GM21619 (cell line): Measurements from ENCODE around the gene CAV2.

Experiments used
- ATAC-seq: cut with Tn5 transposase; IDR thresholded peaks from one replicate; pipeline ENCODE4 v1.9.1; 2021; ENCODE audit not compliant: unreplicated experiment

Gene CAV2

GRCh38 chr7:116522247-116522646 lies 22.7 kb downstream of the CAV2 start:
- ATAC-seq: no peak

- ATAC-seq: no peak
Observed at GRCh38 chr7:116524221-116524608, 24.7 kb downstream of the CAV2 start.

GRCh38 chr7:116524609-116525297 lies 25.2 kb downstream of the CAV2 start, which contains the start of gene CAV1:
Gene CAV1, plus strand, starts transcription at chr7:116525036. Its CDS starts 27 bp downstream, at chr7:116525063.
- no peak for ATAC-seq

GRCh38 chr7:116525298-116525912 lies 25.9 kb downstream of the CAV2 start:
- ATAC-seq: peak; percentile 37

GRCh38 chr7:116525913-116526861 lies 26.6 kb downstream of the CAV2 start:
- ATAC-seq: peak; percentile 93

- no peak for ATAC-seq
Observed at GRCh38 chr7:116526897-116527296, 27.4 kb downstream of the CAV2 start.

- no peak for ATAC-seq
Observed at GRCh38 chr7:116527521-116527920, 28.0 kb downstream of the CAV2 start.

- no peak for ATAC-seq
Observed at GRCh38 chr7:116528008-116528789, 28.7 kb downstream of the CAV2 start.

GRCh38 chr7:116529250-116529649 lies 29.7 kb downstream of the CAV2 start:
- ATAC-seq: no peak

GRCh38 chr7:116530107-116530820 lies 30.7 kb downstream of the CAV2 start:
- no peak for ATAC-seq

GRCh38 chr7:116532102-116532688 lies 32.7 kb downstream of the CAV2 start:
- ATAC-seq: no peak

- no peak for ATAC-seq
Observed at GRCh38 chr7:116534790-116535189, 35.3 kb downstream of the CAV2 start.

- no peak for ATAC-seq
Observed at GRCh38 chr7:116535416-116535815, 35.9 kb downstream of the CAV2 start.

- no peak for ATAC-seq
Observed at GRCh38 chr7:116538138-116538537, 38.6 kb downstream of the CAV2 start.

- no peak for ATAC-seq
Observed at GRCh38 chr7:116539879-116540278, 40.3 kb downstream of the CAV2 start.

GRCh38 chr7:116540743-116541142 lies 41.2 kb downstream of the CAV2 start:
- no peak for ATAC-seq

GRCh38 chr7:116541951-116542350 lies 42.4 kb downstream of the CAV2 start:
- no peak for ATAC-seq

GRCh38 chr7:116542618-116543017 lies 43.1 kb downstream of the CAV2 start:
- no peak for ATAC-seq

GRCh38 chr7:116543664-116544063 lies 44.1 kb downstream of the CAV2 start:
- no peak for ATAC-seq

GRCh38 chr7:116544487-116544886 lies 44.9 kb downstream of the CAV2 start:
- no peak for ATAC-seq
